NT2/D1 (cell line): Measurements from ENCODE around the gene ACP5.

ENCODE experiments used
- DNase-seq: peaks from one replicate; pipeline ENCODE4 v3.0.0-alpha.2; 2011; ENCODE audit warnings: low read depth, low spot score
- H3K27me3 ChIP-seq: 2 replicates; pipeline ENCODE4 v1.6.0; 2011; ENCODE audit warnings: mild to moderate bottlenecking; ENCODE audit not compliant: insufficient read length, insufficient read depth
- H3K36me3 ChIP-seq: 2 replicates; pipeline ENCODE4 v1.6.1; 2011; ENCODE audit warnings: mild to moderate bottlenecking, low read length, mixed read lengths; ENCODE audit not compliant: insufficient read depth, insufficient read length
- H3K4me1 ChIP-seq: 2 replicates; pipeline ENCODE4 v1.5.1; 2011; ENCODE audit not compliant: insufficient read depth, insufficient read length
- H3K4me3 ChIP-seq: 2 replicates; pipeline ENCODE4 v1.5.1; 2011; ENCODE audit warnings: low read depth; ENCODE audit not compliant: insufficient read length
- H3K9ac ChIP-seq: 2 replicates; pipeline ENCODE4 v1.6.0; 2011; ENCODE audit warnings: low read depth; ENCODE audit not compliant: insufficient read length
- H3K9me3 ChIP-seq: 2 replicates; pipeline ENCODE4 v1.5.1; 2011; ENCODE audit warnings: mild to moderate bottlenecking, low read length; ENCODE audit not compliant: insufficient read depth
- SUZ12 ChIP-seq: IDR thresholded peaks from 2 replicates; pipeline ENCODE4 v1.6.1; 2011; ENCODE audit not compliant: insufficient read length, insufficient read depth; ENCODE audit errors: extremely low read depth
- YY1 ChIP-seq: IDR thresholded peaks from 2 replicates; pipeline ENCODE4 v1.6.1; 2011; ENCODE audit not compliant: insufficient read length, insufficient read depth
- ZNF274 ChIP-seq: IDR thresholded peaks from 2 replicates; pipeline ENCODE4 v1.6.1; 2011; ENCODE audit warnings: mild to moderate bottlenecking, low read depth, low read length

The ACP5 gene

DNA sequence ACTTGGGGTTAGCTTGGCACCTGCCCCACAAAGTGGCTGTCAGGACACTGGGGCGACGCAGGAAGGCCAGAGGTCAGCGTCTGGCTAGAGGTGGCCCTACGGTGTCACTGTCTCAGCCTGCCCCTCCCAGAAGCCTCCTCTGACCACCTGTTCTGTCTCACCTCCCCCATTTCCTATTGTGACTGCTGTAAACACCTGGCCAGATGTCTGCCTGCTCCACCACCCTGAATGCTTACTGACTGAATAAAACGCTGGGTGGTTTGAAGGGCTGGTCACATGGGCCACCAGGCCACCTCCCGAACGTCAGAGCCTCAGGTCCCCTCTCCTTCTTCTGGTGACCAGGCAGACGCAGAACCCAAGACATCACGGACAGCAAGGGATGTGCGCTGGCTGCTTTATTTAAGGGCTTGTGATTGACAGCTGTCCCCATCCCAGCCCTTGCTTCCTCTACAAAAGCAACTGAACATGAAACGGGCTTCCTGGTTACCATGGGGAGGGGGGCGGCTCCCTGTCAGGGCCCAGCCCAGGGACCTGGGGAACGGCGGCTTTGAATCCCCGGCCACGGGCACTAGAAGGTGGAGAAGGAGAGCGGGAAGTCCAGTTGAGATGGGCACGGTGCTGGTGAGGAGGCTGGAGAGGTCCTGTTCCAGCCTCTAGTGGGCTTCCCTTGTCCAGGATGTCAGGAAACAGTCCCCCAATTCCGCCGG is 24.6 kb downstream of the ACP5 start:
- TF ChIP-seq ZNF274 (no peak; the same call in 1 of the 2 replicates), YY1 (no peak), SUZ12 (no peak)
- H3K9ac ChIP-seq: no peak overlapping the region
- no peak for DNase-seq
- no peak overlapping the region for H3K4me3 ChIP-seq
- H3K9me3 ChIP-seq: no peaks in the 10 kb centered on the region
- peaks cover 85% of the 10 kb centered on the region for H3K36me3 ChIP-seq
- H3K27me3 ChIP-seq: no peaks in the 10 kb centered on the region
- peaks cover 5% of the 10 kb centered on the region for H3K4me1 ChIP-seq

DNA sequence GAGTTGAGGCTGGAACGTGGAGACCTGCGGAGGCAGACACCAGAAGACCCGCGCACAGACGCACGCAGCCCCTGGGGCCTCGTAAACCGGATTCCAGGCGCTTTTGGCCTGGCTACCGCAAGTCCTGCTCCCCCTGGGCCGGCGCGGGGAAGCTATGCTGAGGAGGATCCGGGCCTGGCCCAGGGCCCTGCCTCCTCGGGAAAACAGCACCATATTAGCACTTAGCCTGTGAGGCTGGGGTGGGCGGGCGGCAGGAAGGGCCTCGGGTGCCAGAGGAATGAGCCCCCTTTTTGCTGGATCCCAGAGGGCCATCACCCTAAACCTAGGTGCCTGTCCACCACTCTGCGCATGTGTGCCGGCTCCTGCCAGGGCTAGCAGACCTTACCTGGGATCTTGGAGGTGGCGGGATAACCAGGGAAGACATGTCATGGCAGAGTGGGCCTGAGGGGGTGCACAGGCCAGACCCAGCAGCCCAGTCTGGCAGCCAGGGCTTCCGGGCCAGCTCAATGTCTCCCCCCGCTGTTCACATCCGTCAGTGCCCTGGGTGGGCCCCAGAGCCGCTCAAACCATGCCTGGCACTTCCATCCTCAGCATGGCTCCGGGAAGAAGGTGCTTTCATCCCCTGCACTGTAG is 25.7 kb downstream of the ACP5 start:
- H3K36me3 ChIP-seq: peaks cover 85% of the 10 kb centered on the region
- H3K4me1 ChIP-seq: peaks cover 6% of the 10 kb centered on the region
- no peak for TF ChIP-seq ZNF274
- no peak for TF ChIP-seq SUZ12
- TF ChIP-seq YY1: no peak
- no peaks in the 10 kb centered on the region for H3K9me3 ChIP-seq
- no peak overlapping the region for H3K4me3 ChIP-seq
- H3K27me3 ChIP-seq: no peaks in the 10 kb centered on the region
- no peak overlapping the region for H3K9ac ChIP-seq
- no peak for DNase-seq

DNA sequence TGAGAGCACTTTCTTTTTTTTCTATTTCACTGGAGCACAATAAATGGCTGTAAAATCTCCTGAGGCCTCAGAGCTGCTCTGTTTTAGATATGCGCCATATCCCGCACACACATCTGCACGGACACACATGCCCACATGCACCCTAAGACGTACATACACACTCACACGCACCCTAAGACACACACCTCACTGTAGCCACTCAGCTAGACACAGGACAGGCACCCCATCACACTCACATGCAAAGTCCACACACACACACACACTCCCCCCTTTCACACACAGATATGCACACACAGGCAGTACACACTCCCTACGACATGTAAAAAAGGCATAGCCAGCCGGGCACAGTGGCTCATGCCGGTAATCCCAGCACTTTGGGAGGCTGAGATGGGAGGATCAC is 27.2 kb downstream of the ACP5 start:
- Histone ChIP-seq H3K9me3 (no peaks in the 10 kb centered on the region), H3K9ac (peak overlapping the region; percentile 9), H3K4me1 (peaks cover 10% of the 10 kb centered on the region), H3K36me3 (peaks cover 75% of the 10 kb centered on the region), H3K27me3 (no peaks in the 10 kb centered on the region), H3K4me3 (no peak overlapping the region)
- TF ChIP-seq YY1: no peak
- TF ChIP-seq SUZ12: no peak
- no peak for TF ChIP-seq ZNF274
- DNase-seq: no peak

DNA sequence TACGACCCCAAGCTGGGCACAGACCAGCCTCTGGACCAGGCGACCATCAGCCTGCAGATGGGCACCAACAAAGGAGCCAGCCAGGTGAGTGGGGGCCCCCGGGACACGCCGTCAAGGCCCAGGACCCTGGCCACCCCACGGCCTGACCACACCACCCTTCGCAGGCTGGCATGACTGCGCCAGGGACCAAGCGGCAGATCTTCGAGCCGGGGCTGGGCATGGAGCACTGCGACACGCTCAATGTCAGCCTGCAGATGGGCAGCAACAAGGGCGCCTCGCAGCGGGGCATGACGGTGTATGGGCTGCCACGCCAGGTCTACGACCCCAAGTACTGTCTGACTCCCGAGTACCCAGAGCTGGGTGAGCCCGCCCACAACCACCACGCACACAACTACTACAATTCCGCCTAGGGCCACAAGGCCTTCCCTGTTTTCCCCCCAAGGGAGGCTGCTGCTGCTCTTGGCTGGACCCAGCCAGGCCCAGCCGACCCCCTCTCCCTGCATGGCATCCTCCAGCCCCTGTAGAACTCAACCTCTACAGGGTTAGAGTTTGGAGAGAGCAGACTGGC is 28.0 kb downstream of the ACP5 start:
- no peak overlapping the region for H3K9ac ChIP-seq
- H3K27me3 ChIP-seq: no peaks in the 10 kb centered on the region
- H3K36me3 ChIP-seq: peaks cover 70% of the 10 kb centered on the region
- TF ChIP-seq ZNF274 (no peak), YY1 (no peak), SUZ12 (no peak)
- H3K4me3 ChIP-seq: no peak overlapping the region
- no peak for DNase-seq
- no peaks in the 10 kb centered on the region for H3K9me3 ChIP-seq
- H3K4me1 ChIP-seq: peaks cover 10% of the 10 kb centered on the region

DNA sequence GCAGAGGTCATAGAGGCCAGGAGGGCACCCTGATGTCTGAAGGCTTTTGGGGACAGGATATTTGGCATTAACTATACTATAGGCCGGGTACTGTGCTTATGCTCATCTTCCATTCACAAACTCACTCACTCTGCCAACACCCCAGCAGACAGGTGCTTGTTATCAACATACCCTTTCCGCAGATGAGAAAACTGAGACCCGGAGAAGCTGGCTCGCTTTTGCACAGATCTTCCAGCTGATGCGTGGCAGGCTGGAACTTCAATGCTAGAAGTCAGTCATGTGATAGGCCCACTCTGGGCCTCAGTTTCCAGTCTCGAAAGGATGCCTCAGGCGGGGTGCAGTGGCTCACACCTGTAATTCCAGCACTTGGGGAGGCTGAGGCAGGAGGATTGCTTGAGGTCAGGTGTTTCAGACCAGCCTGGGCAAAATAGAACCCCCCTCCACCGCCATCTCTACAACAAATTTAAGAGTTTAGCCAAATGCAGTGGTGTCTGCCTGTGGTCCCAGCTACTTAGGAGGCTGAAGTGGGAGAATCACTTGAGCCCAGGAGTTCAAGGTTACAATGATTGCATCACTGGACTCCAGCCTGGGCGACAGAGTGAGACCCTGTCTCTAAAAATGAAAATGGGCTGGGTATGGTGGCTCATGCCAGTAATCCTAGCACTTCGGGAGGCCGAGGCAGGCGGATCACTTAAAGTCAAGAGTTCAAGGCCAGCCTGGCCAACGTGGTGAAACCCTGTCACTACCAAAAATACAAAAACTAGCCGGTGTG is 29.3 kb downstream of the ACP5 start:
- no peaks in the 10 kb centered on the region for H3K27me3 ChIP-seq
- no peak for DNase-seq
- TF ChIP-seq SUZ12: no peak
- TF ChIP-seq ZNF274: no peak
- no peak for TF ChIP-seq YY1
- no peaks in the 10 kb centered on the region for H3K9me3 ChIP-seq
- no peak overlapping the region for H3K4me3 ChIP-seq
- peaks cover 64% of the 10 kb centered on the region for H3K36me3 ChIP-seq
- peaks cover 9% of the 10 kb centered on the region for H3K4me1 ChIP-seq
- no peak overlapping the region for H3K9ac ChIP-seq

DNA sequence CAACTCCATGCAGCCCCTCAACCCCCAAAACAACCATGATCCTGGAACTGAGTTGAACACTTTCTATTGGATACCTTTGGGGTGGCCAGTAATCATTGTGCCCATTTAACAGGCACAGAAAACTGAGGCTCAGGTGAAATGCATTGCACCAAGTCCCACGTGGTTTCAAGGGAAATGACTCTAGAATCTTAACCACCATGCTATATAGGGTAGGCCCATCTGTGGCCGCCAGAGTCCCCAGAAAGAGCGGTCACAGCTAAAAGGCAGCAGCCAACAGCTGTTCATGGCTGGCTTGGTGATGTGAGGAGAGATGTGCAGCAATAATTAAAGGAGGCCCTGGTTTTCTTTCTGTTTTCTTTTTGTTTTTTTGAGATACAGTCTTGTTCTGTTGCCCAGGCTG is 36.2 kb downstream of the ACP5 start:
- Histone ChIP-seq H3K9ac (no peak overlapping the region), H3K36me3 (peaks cover 23% of the 10 kb centered on the region), H3K4me3 (no peak overlapping the region), H3K27me3 (no peaks in the 10 kb centered on the region), H3K9me3 (no peaks in the 10 kb centered on the region), H3K4me1 (peaks cover 16% of the 10 kb centered on the region)
- no peak for DNase-seq
- TF ChIP-seq SUZ12 (no peak), ZNF274 (no peak), YY1 (no peak)

DNA sequence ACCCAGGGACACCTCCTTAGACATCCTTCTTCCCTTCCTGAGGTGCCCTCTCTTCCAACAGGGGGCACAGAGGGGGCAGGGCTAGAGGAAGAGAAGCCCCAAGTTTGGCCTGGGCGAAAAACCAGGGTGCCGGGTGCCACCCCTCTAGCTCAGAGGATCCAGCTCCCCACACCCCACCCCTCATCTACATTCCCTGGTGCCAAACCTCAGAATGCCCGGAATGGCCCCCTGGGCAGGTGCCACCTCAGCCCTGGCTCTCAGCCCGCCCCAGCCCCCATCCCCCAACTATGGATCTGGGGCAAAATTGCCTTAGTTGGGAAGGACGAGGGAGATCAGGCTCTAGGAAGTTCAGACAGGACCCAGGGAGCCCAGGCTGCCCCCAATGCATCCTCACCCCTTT is 36.8 kb downstream of the ACP5 start:
- no peaks in the 10 kb centered on the region for H3K27me3 ChIP-seq
- no peak for TF ChIP-seq YY1
- no peak for TF ChIP-seq SUZ12
- TF ChIP-seq ZNF274: no peak
- H3K9ac ChIP-seq: peak overlapping the region; percentile 29
- peaks cover 13% of the 10 kb centered on the region for H3K4me1 ChIP-seq
- H3K9me3 ChIP-seq: no peaks in the 10 kb centered on the region
- H3K4me3 ChIP-seq: no peak overlapping the region
- H3K36me3 ChIP-seq: peaks cover 23% of the 10 kb centered on the region
- DNase-seq: no peak
